CD14-positive monocyte (primary cell): Measurements from ENCODE around the gene SUB1. TPM values are rescaled to one million over a fixed set of nuclear protein-coding genes. Genes with fewer than 3 reads are reported as not detected.
"Not testable (repeated sequence)": the region's sequence is repeated elsewhere in the genome, so short reads cannot be mapped to it uniquely, and the experiment has no call there.

ENCODE experiments used
- DNase-seq, 3 donors: peaks; one replicate each; pipeline ENCODE4 v3.0.0-alpha.2; 2011 to 2022
- H2AFZ ChIP-seq: 2 replicates; pipeline ENCODE4 v1.6.0; 2012; ENCODE audit warnings: mild to moderate bottlenecking, low read depth, low read length, inconsistent platforms; ENCODE audit not compliant: insufficient read depth, poor library complexity, severe bottlenecking
- H3K27ac ChIP-seq, 2 donors: 1 replicate in 1 of 2; 2 replicates in 1 of 2; pipeline ENCODE4 v1.5.1; 2012 to 2013; ENCODE audit warnings: low read length in 2 of 2, control low read depth in 1 of 2, inconsistent platforms in 1 of 2, low read depth in 1 of 2, mild to moderate bottlenecking in 1 of 2
- H3K27me3 ChIP-seq, 2 donors: one replicate each; pipeline versions ENCODE4 v1.6.0 to v1.6.1; 2011 to 2013; ENCODE audit warnings: low read length in 2 of 2; ENCODE audit not compliant: control insufficient read depth in 2 of 2, insufficient read depth in 2 of 2
- H3K36me3 ChIP-seq, 2 donors: replicated peaks in 1 of 2; 1 replicate in 1 of 2; 2 replicates in 1 of 2; pipeline versions ENCODE4 v1.5.1 to v1.6.1; 2012 to 2013; ENCODE audit warnings: low read length in 2 of 2, control low read depth in 1 of 2, inconsistent platforms in 1 of 2, mild to moderate bottlenecking in 1 of 2; ENCODE audit not compliant: insufficient read depth in 2 of 2, control insufficient read depth in 1 of 2
- H3K4me1 ChIP-seq, 2 donors: 1 replicate in 1 of 2; 2 replicates in 1 of 2; pipeline versions ENCODE4 v1.5.1 to v1.6.1; 2012 to 2013; ENCODE audit warnings: low read length in 2 of 2, control low read depth in 1 of 2, inconsistent platforms in 1 of 2, mild to moderate bottlenecking in 1 of 2, moderate library complexity in 1 of 2; ENCODE audit not compliant: insufficient read depth in 2 of 2, control insufficient read depth in 1 of 2
- H3K4me2 ChIP-seq: replicated peaks from 2 replicates; pipeline ENCODE3; 2012; ENCODE audit warnings: low read length, moderate library complexity, mild to moderate bottlenecking; ENCODE audit not compliant: poor library complexity, severe bottlenecking; ENCODE audit errors: extremely low read depth
- H3K4me3 ChIP-seq, 3 experiments: fragments of 200-600 bp in 1 of 3; sonication (generic) in 1 of 3; replicated peaks in 1 of 3; 1 replicate in 2 of 3; 2 replicates in 1 of 3; pipeline ENCODE4 v1.5.1; 2011 to 2013; ENCODE audit warnings: low read length in 3 of 3, mild to moderate bottlenecking in 3 of 3, control low read depth in 2 of 3, low read depth in 2 of 3, inconsistent platforms in 1 of 3, moderate library complexity in 1 of 3
- H3K79me2 ChIP-seq: 2 replicates; pipeline ENCODE4 v1.6.0; 2012; ENCODE audit warnings: mild to moderate bottlenecking, control low read depth, inconsistent platforms, low read length, moderate library complexity; ENCODE audit not compliant: insufficient read depth
- H3K9ac ChIP-seq: 2 replicates; pipeline ENCODE4 v1.6.0; 2017; ENCODE audit warnings: low read length, mild to moderate bottlenecking; ENCODE audit not compliant: insufficient read depth, poor library complexity, severe bottlenecking
- H3K9me3 ChIP-seq, 2 donors: replicated peaks in 1 of 2; 1 replicate in 1 of 2; 2 replicates in 1 of 2; pipeline versions ENCODE4 v1.5.1 to v1.6.1; 2012 to 2013; ENCODE audit warnings: low read length in 2 of 2, control low read depth in 1 of 2; ENCODE audit not compliant: control insufficient read depth in 1 of 2, insufficient read depth in 1 of 2
- H4K20me1 ChIP-seq: 2 replicates; pipeline ENCODE4 v1.6.0; 2012; ENCODE audit warnings: mild to moderate bottlenecking, low read length, control low read depth, moderate library complexity; ENCODE audit not compliant: insufficient read depth
- H3K27ac Mint-ChIP-seq, 7 donors: one replicate each; pipeline ENCODE4 v1.8.0; 2020; ENCODE audit warnings: mild to moderate bottlenecking in 7 of 7, mixed read lengths in 7 of 7, moderate library complexity in 6 of 7, inconsistent platforms in 2 of 7
- H3K27me3 Mint-ChIP-seq, 3 donors: one replicate each; pipeline ENCODE4 v1.8.0; 2021 to 2022; ENCODE audit warnings: low read depth in 3 of 3, mild to moderate bottlenecking in 3 of 3, mixed read lengths in 3 of 3, moderate library complexity in 3 of 3, inconsistent platforms in 1 of 3
- H3K36me3 Mint-ChIP-seq, 2 donors: one replicate each; pipeline ENCODE4 v1.8.0; 2020; ENCODE audit warnings: mixed read lengths in 2 of 2, inconsistent platforms in 1 of 2, mild to moderate bottlenecking in 1 of 2
- H3K4me1 Mint-ChIP-seq: one replicate; pipeline ENCODE4 v1.8.0; 2020; ENCODE audit warnings: mild to moderate bottlenecking, mixed read lengths
- H3K4me3 Mint-ChIP-seq, 2 donors: one replicate each; pipeline ENCODE4 v1.8.0; 2020; ENCODE audit warnings: mild to moderate bottlenecking in 2 of 2, mixed read lengths in 2 of 2, moderate library complexity in 1 of 2
- H3K9me3 Mint-ChIP-seq, 7 donors: one replicate each; pipeline ENCODE4 v1.8.0; 2020 to 2022; ENCODE audit warnings: mixed read lengths in 7 of 7, mild to moderate bottlenecking in 6 of 7, moderate library complexity in 6 of 7, inconsistent platforms in 2 of 7
- CTCF ChIP-seq: fragments of 200-600 bp; IDR thresholded peaks from one replicate; pipeline ENCODE4 v1.8.0; 2022; ENCODE audit warnings: antibody characterized with exemption, mild to moderate bottlenecking
- WGBS: methylation state at CpG from one replicate; pipeline ENCODE4 v1.1.5; 2013; ENCODE audit warnings: missing lambda C conversion rate; ENCODE audit not compliant: insufficient coverage; 5-methylcytosine and 5-hydroxymethylcytosine counted together
- intact Hi-C, 2 donors: fragments of 100-400 bp; cut with micrococcal nuclease; formaldehyde crosslinking; loops; one replicate each; pipeline versions ENCODE4 v1.15.0 to v1.15.1; 2023
- polyA plus RNA-seq, 3 donors: library from polyadenylated mRNA; depleted of rRNA in 1 of 3; unstranded in 2 of 3; stranded (reverse) in 1 of 3; fragments of 300-500 nt in 2 of 3; fragments of >200 nt in 1 of 3; fragmentation: Illumina TruSeq in 2 of 3; gene quantifications; 1 replicate in 2 of 3; 2 replicates in 1 of 3; pipeline ENCODE4 v1.2.3, GENCODE V29; 2012 to 2021

Gene SUB1
- polyA plus RNA-seq, 3 donors: 74.3 to 454 (median 399) TPM

GRCh38 chr5:32628049-32628844 is 42.9 kb downstream of the SUB1 start:
- H3K36me3 Mint-ChIP-seq: no peaks in the 10 kb centered on the region
- Histone ChIP-seq H3K4me1 (no peaks in the 10 kb centered on the region), H3K9me3 (no peaks in the 10 kb centered on the region), H3K27ac (no peak overlapping the region), H3K79me2 (no peaks in the 10 kb centered on the region), H3K4me3 (no peak overlapping the region), H3K9ac (no peak overlapping the region), H3K36me3 (no peaks in the 10 kb centered on the region), H3K27me3 (no peaks in the 10 kb centered on the region), H3K4me2 (no peak overlapping the region), H4K20me1 (no peaks in the 10 kb centered on the region), H2AFZ (no peak overlapping the region)
- peaks cover 0 to 2% (median 0%) of the 10 kb centered on the region in 3 donors for H3K27me3 Mint-ChIP-seq
- 92% methylated on average over 6 of the region's 8 CpGs for WGBS
- H3K4me3 Mint-ChIP-seq: peak overlapping the region in 1 of 2 donors; percentile 32
- intact Hi-C loops: no loop called here
- H3K4me1 Mint-ChIP-seq: no peaks in the 10 kb centered on the region
- H3K27ac Mint-ChIP-seq: no peak overlapping the region
- H3K9me3 Mint-ChIP-seq: peaks cover 0 to 1% (median 0%) of the 10 kb centered on the region in 7 donors
- DNase-seq: no peak
- no peak for TF ChIP-seq CTCF

GRCh38 chr5:32630867-32631491 is 45.6 kb downstream of the SUB1 start:
- intact Hi-C loops: no loop called here
- H3K9ac ChIP-seq: no peak overlapping the region
- Mint-ChIP-seq H3K27me3 (peaks cover 0 to 2% (median 0%) of the 10 kb centered on the region in 3 donors), H3K36me3 (no peaks in the 10 kb centered on the region), H3K9me3 (peaks cover 0 to 1% (median 0%) of the 10 kb centered on the region in 7 donors), H3K27ac (no peak overlapping the region), H3K4me3 (no peak overlapping the region), H3K4me1 (no peaks in the 10 kb centered on the region)
- no peak overlapping the region for H3K4me3 ChIP-seq
- no peaks in the 10 kb centered on the region for H3K27me3 ChIP-seq
- H3K4me2 ChIP-seq: no peak overlapping the region
- no peaks in the 10 kb centered on the region for H3K36me3 ChIP-seq
- H4K20me1 ChIP-seq: no peaks in the 10 kb centered on the region
- no peak overlapping the region for H3K27ac ChIP-seq
- no peak overlapping the region for H2AFZ ChIP-seq
- no peaks in the 10 kb centered on the region for H3K4me1 ChIP-seq
- no peak for DNase-seq
- WGBS: 89% methylated on average over 5 of the region's 5 CpGs
- no peaks in the 10 kb centered on the region for H3K9me3 ChIP-seq
- H3K79me2 ChIP-seq: no peaks in the 10 kb centered on the region
- TF ChIP-seq CTCF: no peak

- WGBS: 100% methylated on average over 5 of the region's 8 CpGs
- H3K4me1 ChIP-seq, H3K36me3 Mint-ChIP-seq, H3K36me3 ChIP-seq, H3K9me3 Mint-ChIP-seq, H3K27me3 Mint-ChIP-seq, intact Hi-C loops, H4K20me1 ChIP-seq, H3K27me3 ChIP-seq, H3K27ac Mint-ChIP-seq, H3K79me2 ChIP-seq, H3K4me3 ChIP-seq, H3K9ac ChIP-seq, H3K4me1 Mint-ChIP-seq, H3K27ac ChIP-seq, H3K4me2 ChIP-seq, H3K4me3 Mint-ChIP-seq, H3K9me3 ChIP-seq, DNase-seq, H2AFZ ChIP-seq: not testable (repeated sequence)
Observed at GRCh38 chr5:32633017-32633416, 47.7 kb downstream of the SUB1 start.
